H1 (cell line): ENCODE measurements around the gene PLA1A. TPM values are rescaled to one million over a fixed set of nuclear protein-coding genes. Genes with fewer than 3 reads are reported as not detected.

Source experiments
- ASH2L ChIP-seq: fragments of 200-600, 300-600 bp; sonication (generic); IDR thresholded peaks from one replicate; pipeline ENCODE4 v1.7.1; 2017; ENCODE audit warnings: low read length
- CEBPB ChIP-seq: IDR thresholded peaks from 2 replicates; pipeline ENCODE4 v1.6.1; 2012; ENCODE audit warnings: low read depth, low read length
- CHD1 ChIP-seq: IDR thresholded peaks from 2 replicates; pipeline ENCODE4 v1.6.1; 2012; ENCODE audit warnings: low read depth, low read length, improper control_type of control experiment
- CREB1 ChIP-seq: IDR thresholded peaks from 2 replicates; pipeline ENCODE4 v1.6.1; 2012; ENCODE audit warnings: inconsistent platforms
- EZH2 ChIP-seq: fragments of 200-600 bp; sonication (generic); IDR thresholded peaks from 2 replicates; pipeline ENCODE4 v1.7.1; 2012; ENCODE audit warnings: low read depth, mild to moderate bottlenecking, moderate library complexity, low read length, inconsistent platforms; ENCODE audit not compliant: severe bottlenecking
- HDAC2 ChIP-seq, 2 experiments: fragments of 300-600 bp in 1 of 2; sonication (generic) in 1 of 2; IDR thresholded peaks; 2 replicates each; pipeline ENCODE4 v1.6.1; 2011 to 2012; ENCODE audit warnings: low read depth in 2 of 2, low read length in 2 of 2, mild to moderate bottlenecking in 2 of 2, moderate library complexity in 2 of 2, borderline replicate concordance in 1 of 2, inconsistent platforms in 1 of 2
- KDM4A ChIP-seq: IDR thresholded peaks from one replicate; pipeline ENCODE4 v1.7.1; 2012; ENCODE audit warnings: low read depth, mild to moderate bottlenecking, moderate library complexity, low read length, inconsistent platforms; ENCODE audit not compliant: severe bottlenecking
- polyA plus RNA-seq, 7 experiments: library from polyadenylated mRNA; depleted of rRNA in 3 of 7; stranded (reverse) in 5 of 7; unstranded in 2 of 7; fragments of >200 nt in 5 of 7; fragments of 200-250 nt in 2 of 7; gene quantifications; 1 replicate in 5 of 7; 2 replicates in 1 of 7; 4 replicates in 1 of 7; pipeline versions ENCODE4 v1.2.1 to v1.2.3, GENCODE V29; 2011 to 2013; ENCODE audit warnings: missing spikeins in 2 of 7, mixed read lengths in 2 of 7
- total RNA-seq: library from RNA; stranded (reverse); fragmentation: NEBNext Ultra II Directional; extraction: Animal tissue kit (Norgen Biotek cat#: 25700); gene quantifications from 2 replicates; pipeline ENCODE4 v1.2.1, GENCODE V29; 2021
- TF ChIP-seq, protein P1 (sequence below): fragments of 300-600 bp; sonication (generic); IDR thresholded peaks from 2 replicates; pipeline ENCODE4 v1.7.1; 2012; ENCODE audit warnings: low read length, moderate library complexity, mild to moderate bottlenecking, inconsistent platforms; ENCODE audit not compliant: insufficient replicate concordance

The PLA1A gene
- total and polyA plus RNA-seq, 2 of the 8 experiments (the other 6 are each of a cell fraction or from before 2014, with no cell fraction given), result not detected

DNA sequence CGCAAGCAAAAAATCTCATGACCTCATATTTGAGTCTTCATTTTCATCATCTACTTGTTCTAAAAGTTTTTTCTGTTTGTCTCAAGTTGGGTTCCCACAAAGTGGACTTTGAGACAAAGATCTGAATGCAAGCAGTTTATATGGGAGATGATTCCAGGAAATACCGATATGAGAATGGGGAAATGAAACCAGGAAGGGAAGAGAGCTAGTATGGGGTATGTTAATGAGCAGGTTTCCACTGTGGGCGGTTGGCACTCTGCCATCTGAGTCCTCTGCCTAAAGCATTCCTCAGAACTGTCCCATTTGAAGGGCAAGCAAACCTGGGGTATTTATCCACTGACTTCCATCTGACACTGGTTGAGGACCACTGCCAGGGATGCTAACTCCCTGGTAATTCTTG is 9.6 kb upstream of the PLA1A start (continued):
- TF ChIP-seq, protein P1, sequence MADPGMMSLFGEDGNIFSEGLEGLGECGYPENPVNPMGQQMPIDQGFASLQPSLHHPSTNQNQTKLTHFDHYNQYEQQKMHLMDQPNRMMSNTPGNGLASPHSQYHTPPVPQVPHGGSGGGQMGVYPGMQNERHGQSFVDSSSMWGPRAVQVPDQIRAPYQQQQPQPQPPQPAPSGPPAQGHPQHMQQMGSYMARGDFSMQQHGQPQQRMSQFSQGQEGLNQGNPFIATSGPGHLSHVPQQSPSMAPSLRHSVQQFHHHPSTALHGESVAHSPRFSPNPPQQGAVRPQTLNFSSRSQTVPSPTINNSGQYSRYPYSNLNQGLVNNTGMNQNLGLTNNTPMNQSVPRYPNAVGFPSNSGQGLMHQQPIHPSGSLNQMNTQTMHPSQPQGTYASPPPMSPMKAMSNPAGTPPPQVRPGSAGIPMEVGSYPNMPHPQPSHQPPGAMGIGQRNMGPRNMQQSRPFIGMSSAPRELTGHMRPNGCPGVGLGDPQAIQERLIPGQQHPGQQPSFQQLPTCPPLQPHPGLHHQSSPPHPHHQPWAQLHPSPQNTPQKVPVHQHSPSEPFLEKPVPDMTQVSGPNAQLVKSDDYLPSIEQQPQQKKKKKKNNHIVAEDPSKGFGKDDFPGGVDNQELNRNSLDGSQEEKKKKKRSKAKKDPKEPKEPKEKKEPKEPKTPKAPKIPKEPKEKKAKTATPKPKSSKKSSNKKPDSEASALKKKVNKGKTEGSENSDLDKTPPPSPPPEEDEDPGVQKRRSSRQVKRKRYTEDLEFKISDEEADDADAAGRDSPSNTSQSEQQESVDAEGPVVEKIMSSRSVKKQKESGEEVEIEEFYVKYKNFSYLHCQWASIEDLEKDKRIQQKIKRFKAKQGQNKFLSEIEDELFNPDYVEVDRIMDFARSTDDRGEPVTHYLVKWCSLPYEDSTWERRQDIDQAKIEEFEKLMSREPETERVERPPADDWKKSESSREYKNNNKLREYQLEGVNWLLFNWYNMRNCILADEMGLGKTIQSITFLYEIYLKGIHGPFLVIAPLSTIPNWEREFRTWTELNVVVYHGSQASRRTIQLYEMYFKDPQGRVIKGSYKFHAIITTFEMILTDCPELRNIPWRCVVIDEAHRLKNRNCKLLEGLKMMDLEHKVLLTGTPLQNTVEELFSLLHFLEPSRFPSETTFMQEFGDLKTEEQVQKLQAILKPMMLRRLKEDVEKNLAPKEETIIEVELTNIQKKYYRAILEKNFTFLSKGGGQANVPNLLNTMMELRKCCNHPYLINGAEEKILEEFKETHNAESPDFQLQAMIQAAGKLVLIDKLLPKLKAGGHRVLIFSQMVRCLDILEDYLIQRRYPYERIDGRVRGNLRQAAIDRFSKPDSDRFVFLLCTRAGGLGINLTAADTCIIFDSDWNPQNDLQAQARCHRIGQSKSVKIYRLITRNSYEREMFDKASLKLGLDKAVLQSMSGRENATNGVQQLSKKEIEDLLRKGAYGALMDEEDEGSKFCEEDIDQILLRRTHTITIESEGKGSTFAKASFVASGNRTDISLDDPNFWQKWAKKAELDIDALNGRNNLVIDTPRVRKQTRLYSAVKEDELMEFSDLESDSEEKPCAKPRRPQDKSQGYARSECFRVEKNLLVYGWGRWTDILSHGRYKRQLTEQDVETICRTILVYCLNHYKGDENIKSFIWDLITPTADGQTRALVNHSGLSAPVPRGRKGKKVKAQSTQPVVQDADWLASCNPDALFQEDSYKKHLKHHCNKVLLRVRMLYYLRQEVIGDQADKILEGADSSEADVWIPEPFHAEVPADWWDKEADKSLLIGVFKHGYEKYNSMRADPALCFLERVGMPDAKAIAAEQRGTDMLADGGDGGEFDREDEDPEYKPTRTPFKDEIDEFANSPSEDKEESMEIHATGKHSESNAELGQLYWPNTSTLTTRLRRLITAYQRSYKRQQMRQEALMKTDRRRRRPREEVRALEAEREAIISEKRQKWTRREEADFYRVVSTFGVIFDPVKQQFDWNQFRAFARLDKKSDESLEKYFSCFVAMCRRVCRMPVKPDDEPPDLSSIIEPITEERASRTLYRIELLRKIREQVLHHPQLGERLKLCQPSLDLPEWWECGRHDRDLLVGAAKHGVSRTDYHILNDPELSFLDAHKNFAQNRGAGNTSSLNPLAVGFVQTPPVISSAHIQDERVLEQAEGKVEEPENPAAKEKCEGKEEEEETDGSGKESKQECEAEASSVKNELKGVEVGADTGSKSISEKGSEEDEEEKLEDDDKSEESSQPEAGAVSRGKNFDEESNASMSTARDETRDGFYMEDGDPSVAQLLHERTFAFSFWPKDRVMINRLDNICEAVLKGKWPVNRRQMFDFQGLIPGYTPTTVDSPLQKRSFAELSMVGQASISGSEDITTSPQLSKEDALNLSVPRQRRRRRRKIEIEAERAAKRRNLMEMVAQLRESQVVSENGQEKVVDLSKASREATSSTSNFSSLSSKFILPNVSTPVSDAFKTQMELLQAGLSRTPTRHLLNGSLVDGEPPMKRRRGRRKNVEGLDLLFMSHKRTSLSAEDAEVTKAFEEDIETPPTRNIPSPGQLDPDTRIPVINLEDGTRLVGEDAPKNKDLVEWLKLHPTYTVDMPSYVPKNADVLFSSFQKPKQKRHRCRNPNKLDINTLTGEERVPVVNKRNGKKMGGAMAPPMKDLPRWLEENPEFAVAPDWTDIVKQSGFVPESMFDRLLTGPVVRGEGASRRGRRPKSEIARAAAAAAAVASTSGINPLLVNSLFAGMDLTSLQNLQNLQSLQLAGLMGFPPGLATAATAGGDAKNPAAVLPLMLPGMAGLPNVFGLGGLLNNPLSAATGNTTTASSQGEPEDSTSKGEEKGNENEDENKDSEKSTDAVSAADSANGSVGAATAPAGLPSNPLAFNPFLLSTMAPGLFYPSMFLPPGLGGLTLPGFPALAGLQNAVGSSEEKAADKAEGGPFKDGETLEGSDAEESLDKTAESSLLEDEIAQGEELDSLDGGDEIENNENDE, result no peak
- TF ChIP-seq ASH2L (no peak), KDM4A (no peak), CHD1 (no peak), HDAC2 (IDR thresholded peaks at IDR 0.05; ENCODE audit: borderline replicate concordance in 1 of 2, low read depth in 2 of 2, low read length in 2 of 2) (no peak), EZH2 (no peak), CEBPB (no peak), CREB1 (no peak)
